Endothelial cell (in vitro differentiated cells): ENCODE data around the gene MGST3. TPM values are rescaled to one million over a fixed set of nuclear protein-coding genes. Genes with fewer than 3 reads are reported as not detected.
A peak's percentile ranks its signal among the peaks of the same experiment; 100 is the strongest.

Experiments used
- DNase-seq: peaks from one replicate; pipeline ENCODE4 v3.0.0; 2021; ENCODE audit warnings: low spot score
- H3K27ac Mint-ChIP-seq: one replicate; pipeline ENCODE4 v1.8.0; 2021; ENCODE audit warnings: mixed read lengths, inconsistent platforms; ENCODE audit not compliant: unreplicated experiment
- H3K27me3 Mint-ChIP-seq: one replicate; pipeline ENCODE4 v1.8.0; 2021; ENCODE audit warnings: mild to moderate bottlenecking, moderate library complexity, mixed read lengths, inconsistent platforms; ENCODE audit not compliant: unreplicated experiment
- H3K36me3 Mint-ChIP-seq: one replicate; pipeline ENCODE4 v1.8.0; 2021; ENCODE audit warnings: mild to moderate bottlenecking, low read depth, mixed read lengths, inconsistent platforms; ENCODE audit not compliant: unreplicated experiment
- H3K4me1 Mint-ChIP-seq: one replicate; pipeline ENCODE4 v1.8.0; 2021; ENCODE audit warnings: mild to moderate bottlenecking, mixed read lengths, inconsistent platforms; ENCODE audit not compliant: unreplicated experiment
- H3K4me3 Mint-ChIP-seq: one replicate; pipeline ENCODE4 v1.8.0; 2021; ENCODE audit warnings: mild to moderate bottlenecking, mixed read lengths, inconsistent platforms; ENCODE audit not compliant: unreplicated experiment
- H3K9me3 Mint-ChIP-seq: one replicate; pipeline ENCODE4 v1.8.0; 2021; ENCODE audit warnings: mixed read lengths, inconsistent platforms; ENCODE audit not compliant: unreplicated experiment
- total RNA-seq: library from RNA; stranded (reverse); fragmentation: NEBNext Ultra II Directional; extraction: Animal tissue kit (Norgen Biotek cat#: 25700); gene quantifications from one replicate; pipeline ENCODE4 v1.2.1, GENCODE V29; 2021; ENCODE audit not compliant: unreplicated experiment
- TF ChIP-seq, protein P1 (sequence below): fragments of 200-600 bp; sonication (generic); IDR thresholded peaks from one replicate; pipeline ENCODE4 v1.5.0; 2021; ENCODE audit warnings: antibody characterized with exemption; ENCODE audit not compliant: unreplicated experiment

MGST3 gene
- total RNA-seq, 1 donor from 2014 or later, result 156 TPM

DNA sequence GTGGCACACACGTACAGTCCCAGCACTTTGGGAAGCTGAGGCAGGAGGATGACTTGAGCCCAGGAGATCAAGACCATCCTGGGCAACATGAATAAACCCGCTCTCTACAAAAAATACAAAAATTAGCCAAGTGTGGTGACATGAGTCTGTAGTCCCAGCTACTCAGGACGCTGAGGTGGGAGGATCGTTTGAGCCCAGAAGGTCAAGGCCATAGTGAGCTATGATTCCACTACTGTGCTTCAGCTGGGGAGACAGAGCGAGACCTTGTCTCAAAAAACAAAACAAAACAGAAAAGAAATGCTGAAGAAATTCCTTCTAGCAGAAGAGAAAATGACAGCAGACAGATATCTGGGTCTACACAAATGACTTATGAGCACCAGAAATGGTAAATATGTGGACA lies 57.0 kb downstream of the MGST3 start:
- TF ChIP-seq, protein P1, sequence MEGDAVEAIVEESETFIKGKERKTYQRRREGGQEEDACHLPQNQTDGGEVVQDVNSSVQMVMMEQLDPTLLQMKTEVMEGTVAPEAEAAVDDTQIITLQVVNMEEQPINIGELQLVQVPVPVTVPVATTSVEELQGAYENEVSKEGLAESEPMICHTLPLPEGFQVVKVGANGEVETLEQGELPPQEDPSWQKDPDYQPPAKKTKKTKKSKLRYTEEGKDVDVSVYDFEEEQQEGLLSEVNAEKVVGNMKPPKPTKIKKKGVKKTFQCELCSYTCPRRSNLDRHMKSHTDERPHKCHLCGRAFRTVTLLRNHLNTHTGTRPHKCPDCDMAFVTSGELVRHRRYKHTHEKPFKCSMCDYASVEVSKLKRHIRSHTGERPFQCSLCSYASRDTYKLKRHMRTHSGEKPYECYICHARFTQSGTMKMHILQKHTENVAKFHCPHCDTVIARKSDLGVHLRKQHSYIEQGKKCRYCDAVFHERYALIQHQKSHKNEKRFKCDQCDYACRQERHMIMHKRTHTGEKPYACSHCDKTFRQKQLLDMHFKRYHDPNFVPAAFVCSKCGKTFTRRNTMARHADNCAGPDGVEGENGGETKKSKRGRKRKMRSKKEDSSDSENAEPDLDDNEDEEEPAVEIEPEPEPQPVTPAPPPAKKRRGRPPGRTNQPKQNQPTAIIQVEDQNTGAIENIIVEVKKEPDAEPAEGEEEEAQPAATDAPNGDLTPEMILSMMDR, result no peak
- peaks cover 3% of the 10 kb centered on the region for H3K4me1 Mint-ChIP-seq
- peaks cover 42% of the 10 kb centered on the region for H3K36me3 Mint-ChIP-seq
- no peaks in the 10 kb centered on the region for H3K9me3 Mint-ChIP-seq
- H3K27me3 Mint-ChIP-seq, result no peaks in the 10 kb centered on the region
- no peak overlapping the region for H3K27ac Mint-ChIP-seq
- H3K4me3 Mint-ChIP-seq, result no peak overlapping the region
- DNase-seq, result no peak

DNA sequence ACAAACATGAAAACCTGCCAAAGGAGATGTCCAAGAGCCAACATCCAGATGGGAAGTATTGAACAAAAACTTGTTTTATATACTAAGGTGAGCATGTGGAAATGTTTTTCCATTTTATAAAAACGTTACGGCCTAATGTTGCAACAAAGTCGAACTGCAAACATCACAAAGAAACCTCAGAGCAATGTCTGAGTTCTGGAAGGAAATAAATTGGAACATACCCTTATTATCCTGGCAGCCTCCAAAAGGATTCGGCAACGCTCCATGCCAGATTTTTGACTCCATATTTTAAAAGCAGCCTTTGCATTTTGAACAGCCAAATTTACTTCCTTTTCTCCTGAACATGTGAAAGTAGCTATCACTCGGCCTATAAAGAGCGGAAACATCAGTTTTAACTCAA lies 64.0 kb downstream of the MGST3 start:
- H3K36me3 Mint-ChIP-seq, result peaks cover 17% of the 10 kb centered on the region
- H3K27ac Mint-ChIP-seq, result no peak overlapping the region
- H3K4me3 Mint-ChIP-seq, result no peak overlapping the region
- peaks cover 24% of the 10 kb centered on the region for H3K4me1 Mint-ChIP-seq
- peaks cover 6% of the 10 kb centered on the region for H3K27me3 Mint-ChIP-seq
- H3K9me3 Mint-ChIP-seq, result no peaks in the 10 kb centered on the region
- no peak for DNase-seq
- TF ChIP-seq, protein P1, result no peak

DNA sequence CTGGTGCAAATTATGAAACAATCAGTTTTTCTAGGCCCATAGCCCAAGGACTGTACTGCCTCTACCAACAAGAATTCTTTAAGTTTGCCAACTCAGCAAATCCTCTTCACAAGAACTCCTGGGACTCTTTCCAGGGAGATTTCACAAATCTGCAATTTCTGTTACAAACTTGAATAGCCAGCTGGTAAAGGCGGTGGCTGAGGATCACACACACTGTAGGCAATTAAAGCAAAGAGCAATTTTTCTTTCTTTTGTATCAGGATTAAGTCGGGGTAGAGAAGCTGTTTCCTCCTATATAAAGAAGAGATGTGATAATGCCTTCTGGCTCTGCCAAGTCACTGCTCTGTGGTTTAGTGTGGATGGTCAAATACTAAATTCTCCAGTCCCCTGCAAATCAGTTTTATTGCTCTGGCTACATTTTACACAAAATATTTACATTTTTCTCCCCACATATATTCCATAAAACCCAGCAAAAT lies 65.6 kb downstream of the MGST3 start:
- peak overlapping the region; percentile 88 for H3K27ac Mint-ChIP-seq
- H3K36me3 Mint-ChIP-seq, result peaks cover 7% of the 10 kb centered on the region
- H3K9me3 Mint-ChIP-seq, result no peaks in the 10 kb centered on the region
- peaks cover 24% of the 10 kb centered on the region for H3K4me1 Mint-ChIP-seq
- H3K27me3 Mint-ChIP-seq, result peaks cover 6% of the 10 kb centered on the region
- TF ChIP-seq, protein P1, result no peak
- H3K4me3 Mint-ChIP-seq, result peak overlapping the region; percentile 96
- no peak for DNase-seq

DNA sequence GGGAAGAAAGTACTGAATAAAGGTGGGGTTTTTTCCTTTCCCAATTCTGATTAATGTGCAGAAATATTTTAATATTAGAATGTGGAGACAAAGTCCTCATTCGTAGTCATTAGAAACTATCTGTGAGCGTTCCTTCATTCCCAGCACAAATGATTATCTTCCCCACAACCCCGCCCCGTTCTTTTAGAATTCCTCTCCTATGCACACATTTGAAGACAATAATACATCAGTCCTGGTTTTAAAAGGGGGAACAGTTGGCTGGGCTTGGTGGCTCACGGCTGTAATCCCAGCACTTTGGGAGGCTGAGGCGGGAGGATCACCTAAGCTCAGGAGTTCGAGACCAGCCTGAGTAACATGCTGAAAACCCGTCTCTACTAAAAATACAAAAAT lies 66.5 kb downstream of the MGST3 start:
- peaks cover 24% of the 10 kb centered on the region for H3K4me1 Mint-ChIP-seq
- H3K36me3 Mint-ChIP-seq, result no peaks in the 10 kb centered on the region
- peak overlapping the region; percentile 96 for H3K4me3 Mint-ChIP-seq
- DNase-seq, result no peak
- H3K9me3 Mint-ChIP-seq, result no peaks in the 10 kb centered on the region
- H3K27me3 Mint-ChIP-seq, result peaks cover 6% of the 10 kb centered on the region
- TF ChIP-seq, protein P1, result no peak
- peak overlapping the region; percentile 99 for H3K27ac Mint-ChIP-seq

DNA sequence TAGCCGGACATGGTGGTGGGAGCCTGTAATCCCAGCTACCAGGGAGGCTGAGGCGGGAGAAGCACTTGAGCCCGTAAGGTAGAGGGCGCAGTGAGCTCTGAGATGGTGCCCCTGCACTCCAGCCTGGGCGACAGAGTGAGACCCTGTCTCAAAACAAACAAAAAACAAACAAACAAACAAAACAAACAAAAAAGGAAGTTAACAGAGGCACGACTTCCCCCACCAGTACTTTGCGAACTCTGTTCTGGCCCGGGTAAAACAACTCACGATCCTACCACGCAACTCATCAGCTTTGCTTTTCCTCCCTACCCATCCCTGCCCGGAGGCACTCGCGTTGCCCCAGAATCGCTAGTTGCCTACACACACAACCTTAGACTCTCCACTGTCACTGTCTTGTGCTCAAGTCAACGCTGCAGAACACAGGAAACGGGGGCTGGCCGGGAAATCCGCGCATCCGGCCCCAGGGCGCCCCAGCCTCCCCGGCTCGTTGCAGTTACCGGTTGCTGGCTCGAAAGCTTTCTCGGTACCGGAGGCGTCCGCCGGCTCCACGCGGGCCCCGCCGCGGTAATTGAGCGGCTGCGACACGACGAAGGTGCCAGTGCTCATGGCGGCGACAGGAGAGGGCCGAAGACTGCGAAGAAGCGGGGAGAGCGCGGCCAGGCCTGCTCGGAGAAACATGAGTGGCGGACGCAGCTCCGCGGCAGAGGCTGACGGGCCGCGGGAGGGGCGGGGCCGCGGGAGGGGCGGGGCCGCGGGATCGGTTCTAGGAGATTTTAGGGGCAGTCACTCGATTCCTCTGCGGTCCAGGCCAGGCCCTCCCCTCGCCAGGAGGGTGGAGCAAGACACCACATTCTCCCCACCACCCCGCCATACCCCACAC lies 67.1 kb downstream of the MGST3 start, which contains the start of gene ALDH9A1:
ALDH9A1 (minus strand) TSS at position 682 of the 880 bp plus-strand sequence; CDS start at position 678, 4 bp downstream.
- peak; percentile 92 for DNase-seq
- H3K4me3 Mint-ChIP-seq, result peak within 1 kb of the TSS; percentile 96
- TF ChIP-seq, protein P1, result no peak
- peaks cover 24% of the 10 kb centered on the region for H3K4me1 Mint-ChIP-seq
- H3K9me3 Mint-ChIP-seq, result no peaks in the 10 kb centered on the region
- peaks cover 6% of the 10 kb centered on the region for H3K27me3 Mint-ChIP-seq
- H3K36me3 Mint-ChIP-seq, result no peaks in the 10 kb centered on the region
- H3K27ac Mint-ChIP-seq, result peak within 1 kb of the TSS; percentile 99
